ENCODE data around the gene CAMTA1.

CAMTA1 gene

GRCh38 chr1:7278827-7279765, 493.8 kb downstream of the CAMTA1 start:
- H3K9ac ChIP-seq (ENCODE audit: low read depth, low read length): no peak overlapping the region
- peaks cover 9% of the 10 kb centered on the region; the same call in 1 of the 2 replicates for H3K4me1 ChIP-seq (ENCODE audit: insufficient read depth, low read length)
- H3K9me3 ChIP-seq (ENCODE audit: insufficient read depth, low read depth, low read length): peaks cover 10% of the 10 kb centered on the region; the same call in 1 of the 2 replicates
- no peaks in the 10 kb centered on the region for H3K27me3 ChIP-seq (ENCODE audit: insufficient read depth, low read length)
- H3K36me3 ChIP-seq (ENCODE audit: insufficient read depth, low read depth, low read length): no peaks in the 10 kb centered on the region
- no peak overlapping the region for H3K4me3 ChIP-seq (ENCODE audit: low read length)
- H3K27ac ChIP-seq (ENCODE audit: low read length): no peak overlapping the region

- peaks cover 9% of the 10 kb centered on the region; the same call in 1 of the 2 replicates for H3K4me1 ChIP-seq (ENCODE audit: insufficient read depth, low read length)
- no peak overlapping the region for H3K27ac ChIP-seq (ENCODE audit: low read length)
- H3K27me3 ChIP-seq (ENCODE audit: insufficient read depth, low read length): no peaks in the 10 kb centered on the region
- H3K36me3 ChIP-seq (ENCODE audit: insufficient read depth, low read depth, low read length): no peaks in the 10 kb centered on the region
- no peak overlapping the region for H3K9ac ChIP-seq (ENCODE audit: low read depth, low read length)
- H3K4me3 ChIP-seq (ENCODE audit: low read length): no peak overlapping the region
- H3K9me3 ChIP-seq (ENCODE audit: insufficient read depth, low read depth, low read length): peaks cover 10% of the 10 kb centered on the region; the same call in 1 of the 2 replicates
Measured at GRCh38 chr1:7279769-7280168, 494.5 kb downstream of the CAMTA1 start.

GRCh38 chr1:7280347-7280960, 495.2 kb downstream of the CAMTA1 start:
- Histone ChIP-seq H3K4me1 (ENCODE audit: insufficient read depth, low read length) (peaks cover 9% of the 10 kb centered on the region; the same call in 1 of the 2 replicates), H3K27me3 (ENCODE audit: insufficient read depth, low read length) (no peaks in the 10 kb centered on the region), H3K9me3 (ENCODE audit: insufficient read depth, low read depth, low read length) (peaks cover 10% of the 10 kb centered on the region; the same call in 1 of the 2 replicates), H3K27ac (ENCODE audit: low read length) (no peak overlapping the region), H3K36me3 (ENCODE audit: insufficient read depth, low read depth, low read length) (no peaks in the 10 kb centered on the region), H3K4me3 (ENCODE audit: low read length) (no peak overlapping the region), H3K9ac (ENCODE audit: low read depth, low read length) (no peak overlapping the region)

GRCh38 chr1:7281821-7282220, 496.6 kb downstream of the CAMTA1 start:
- Histone ChIP-seq H3K27me3 (ENCODE audit: insufficient read depth, low read length) (no peaks in the 10 kb centered on the region), H3K9me3 (ENCODE audit: insufficient read depth, low read depth, low read length) (peaks cover 6% of the 10 kb centered on the region; the same call in 1 of the 2 replicates), H3K9ac (ENCODE audit: low read depth, low read length) (no peak overlapping the region), H3K36me3 (ENCODE audit: insufficient read depth, low read depth, low read length) (no peaks in the 10 kb centered on the region), H3K4me3 (ENCODE audit: low read length) (no peak overlapping the region), H3K27ac (ENCODE audit: low read length) (no peak overlapping the region), H3K4me1 (ENCODE audit: insufficient read depth, low read length) (peaks cover 9% of the 10 kb centered on the region; the same call in 1 of the 2 replicates)

- no peaks in the 10 kb centered on the region for H3K36me3 ChIP-seq (ENCODE audit: insufficient read depth, low read depth, low read length)
- no peaks in the 10 kb centered on the region for H3K27me3 ChIP-seq (ENCODE audit: insufficient read depth, low read length)
- no peak overlapping the region for H3K27ac ChIP-seq (ENCODE audit: low read length)
- no peak overlapping the region for H3K4me3 ChIP-seq (ENCODE audit: low read length)
- peaks cover 9% of the 10 kb centered on the region; the same call in 1 of the 2 replicates for H3K4me1 ChIP-seq (ENCODE audit: insufficient read depth, low read length)
- no peaks in the 10 kb centered on the region for H3K9me3 ChIP-seq (ENCODE audit: insufficient read depth, low read depth, low read length)
- no peak overlapping the region for H3K9ac ChIP-seq (ENCODE audit: low read depth, low read length)
Measured at GRCh38 chr1:7284839-7285435, 499.7 kb downstream of the CAMTA1 start.

- Histone ChIP-seq H3K36me3 (ENCODE audit: insufficient read depth, low read depth, low read length) (no peaks in the 10 kb centered on the region), H3K27ac (ENCODE audit: low read length) (no peak overlapping the region), H3K4me3 (ENCODE audit: low read length) (no peak overlapping the region), H3K9me3 (ENCODE audit: insufficient read depth, low read depth, low read length) (no peaks in the 10 kb centered on the region), H3K4me1 (ENCODE audit: insufficient read depth, low read length) (no peaks in the 10 kb centered on the region; the same call in 1 of the 2 replicates), H3K9ac (ENCODE audit: low read depth, low read length) (no peak overlapping the region), H3K27me3 (ENCODE audit: insufficient read depth, low read length) (no peaks in the 10 kb centered on the region)
Measured at GRCh38 chr1:7285856-7286454, 500.7 kb downstream of the CAMTA1 start.

GRCh38 chr1:7287013-7287412, 501.8 kb downstream of the CAMTA1 start:
- H3K27me3 ChIP-seq (ENCODE audit: insufficient read depth, low read length): no peaks in the 10 kb centered on the region
- no peaks in the 10 kb centered on the region for H3K36me3 ChIP-seq (ENCODE audit: insufficient read depth, low read depth, low read length)
- no peak overlapping the region for H3K27ac ChIP-seq (ENCODE audit: low read length)
- no peaks in the 10 kb centered on the region for H3K4me1 ChIP-seq (ENCODE audit: insufficient read depth, low read length)
- H3K9me3 ChIP-seq (ENCODE audit: insufficient read depth, low read depth, low read length): no peaks in the 10 kb centered on the region
- H3K9ac ChIP-seq (ENCODE audit: low read depth, low read length): no peak overlapping the region
- H3K4me3 ChIP-seq (ENCODE audit: low read length): no peak overlapping the region

GRCh38 chr1:7288992-7289391, 503.7 kb downstream of the CAMTA1 start:
- Histone ChIP-seq H3K9ac (ENCODE audit: low read depth, low read length) (no peak overlapping the region), H3K4me3 (ENCODE audit: low read length) (no peak overlapping the region), H3K27ac (ENCODE audit: low read length) (no peak overlapping the region)

GRCh38 chr1:7289694-7290093, 504.4 kb downstream of the CAMTA1 start:
- Histone ChIP-seq H3K9ac (ENCODE audit: low read depth, low read length) (no peak overlapping the region), H3K4me1 (ENCODE audit: insufficient read depth, low read length) (peaks cover 10% of the 10 kb centered on the region), H3K36me3 (ENCODE audit: insufficient read depth, low read depth, low read length) (no peaks in the 10 kb centered on the region), H3K9me3 (ENCODE audit: insufficient read depth, low read depth, low read length) (no peaks in the 10 kb centered on the region), H3K4me3 (ENCODE audit: low read length) (no peak overlapping the region), H3K27ac (ENCODE audit: low read length) (no peak overlapping the region), H3K27me3 (ENCODE audit: insufficient read depth, low read length) (no peaks in the 10 kb centered on the region)

More at GRCh38 chr1:7288992-7289391, 503.7 kb downstream of the CAMTA1 start:
- Histone ChIP-seq H3K4me1 (ENCODE audit: insufficient read depth, low read length) (peaks cover 4% of the 10 kb centered on the region), H3K27me3 (ENCODE audit: insufficient read depth, low read length) (no peaks in the 10 kb centered on the region), H3K9me3 (ENCODE audit: insufficient read depth, low read depth, low read length) (no peaks in the 10 kb centered on the region), H3K36me3 (ENCODE audit: insufficient read depth, low read depth, low read length) (no peaks in the 10 kb centered on the region)

GRCh38 chr1:7290971-7291970, 506.0 kb downstream of the CAMTA1 start:
- peaks cover 10% of the 10 kb centered on the region for H3K4me1 ChIP-seq (ENCODE audit: insufficient read depth, low read length)
- H3K27me3 ChIP-seq (ENCODE audit: insufficient read depth, low read length): no peaks in the 10 kb centered on the region
- no peak overlapping the region for H3K27ac ChIP-seq (ENCODE audit: low read length)
- no peak overlapping the region for H3K4me3 ChIP-seq (ENCODE audit: low read length)
- H3K9me3 ChIP-seq (ENCODE audit: insufficient read depth, low read depth, low read length): 0 out of 2 replicates have a peak, but pooled peaks cover 4% of the 10 kb centered on the region
- H3K36me3 ChIP-seq (ENCODE audit: insufficient read depth, low read depth, low read length): no peaks in the 10 kb centered on the region
- no peak overlapping the region for H3K9ac ChIP-seq (ENCODE audit: low read depth, low read length)
